Duodenal mucosa (tissue), 2 donors: ENCODE data around the gene LAMA5.

Experiments
- H3K27ac ChIP-seq: one replicate; pipeline ENCODE4 v1.7.0; 2013; ENCODE audit warnings: low read depth, low read length
- H3K27me3 ChIP-seq, 2 donors: one replicate each; pipeline ENCODE4 v1.7.0; 2013; ENCODE audit warnings: low read length in 2 of 2, control low read depth in 1 of 2; ENCODE audit not compliant: insufficient read depth in 2 of 2, control insufficient read depth in 1 of 2
- H3K36me3 ChIP-seq, 2 donors: one replicate each; pipeline ENCODE4 v1.7.0; 2013; ENCODE audit warnings: low read length in 2 of 2, control low read depth in 1 of 2; ENCODE audit not compliant: insufficient read depth in 2 of 2, control insufficient read depth in 1 of 2
- H3K4me1 ChIP-seq, 2 donors: one replicate each; pipeline ENCODE4 v1.7.0; 2013; ENCODE audit warnings: low read length in 2 of 2, control low read depth in 1 of 2; ENCODE audit not compliant: insufficient read depth in 2 of 2, control insufficient read depth in 1 of 2
- H3K4me3 ChIP-seq, 2 donors: one replicate each; pipeline ENCODE4 v1.7.0; 2013; ENCODE audit warnings: low read length in 2 of 2, low read depth in 1 of 2
- H3K9ac ChIP-seq, 2 donors: one replicate each; pipeline ENCODE4 v1.7.0; 2013; ENCODE audit warnings: low read length in 2 of 2, low read depth in 1 of 2
- H3K9me3 ChIP-seq, 2 donors: one replicate each; pipeline ENCODE4 v1.7.0; 2013; ENCODE audit warnings: low read length in 2 of 2, control low read depth in 1 of 2; ENCODE audit not compliant: control insufficient read depth in 1 of 2

The LAMA5 gene

DNA sequence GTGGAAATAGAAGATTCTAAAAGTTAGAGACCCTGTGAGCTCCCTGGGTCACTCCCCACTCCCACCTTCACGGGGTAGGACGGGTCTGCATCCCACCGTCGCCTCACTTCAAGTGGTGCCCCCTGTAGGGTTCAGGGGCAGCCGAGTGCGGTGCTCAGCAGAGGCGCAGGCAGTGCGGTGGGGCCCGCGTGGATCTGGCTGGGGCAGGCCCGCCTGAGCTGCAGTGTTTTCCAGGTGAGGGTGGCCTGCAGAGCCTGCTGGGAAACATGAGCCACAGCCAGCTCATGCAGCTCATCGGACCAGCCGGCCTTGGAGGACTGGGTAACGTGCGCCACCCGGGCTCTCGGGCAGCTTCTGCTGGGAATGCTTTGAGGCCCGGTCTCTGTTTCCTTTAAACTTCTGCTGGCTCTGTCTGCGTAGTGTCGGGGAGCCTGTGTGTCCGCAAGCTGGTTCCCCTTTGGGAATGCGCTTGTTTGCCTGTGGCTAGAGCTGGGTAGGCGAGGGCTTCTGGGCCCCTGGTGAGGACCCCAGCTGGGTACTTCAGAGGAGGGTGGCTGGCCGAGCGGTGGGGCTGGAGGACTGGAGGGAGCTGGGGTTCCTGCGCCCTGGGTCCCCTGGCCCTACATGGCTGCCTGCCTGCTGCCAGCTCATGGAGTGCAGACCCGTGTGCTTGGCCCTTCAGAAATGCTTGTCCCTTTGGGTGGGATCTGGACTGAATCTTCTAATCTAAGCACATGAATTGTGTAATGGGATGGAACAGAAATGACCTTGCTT lies 60.5 kb downstream of the LAMA5 start:
- Histone ChIP-seq H3K4me3 (no peak overlapping the region), H3K27ac (no peak overlapping the region), H3K9me3 (no peaks in the 10 kb centered on the region), H3K36me3 (peaks cover 37 to 47% of the 10 kb centered on the region in 2 donors), H3K27me3 (no peaks in the 10 kb centered on the region), H3K9ac (no peak overlapping the region), H3K4me1 (peaks cover 21 to 25% of the 10 kb centered on the region in 2 donors)

DNA sequence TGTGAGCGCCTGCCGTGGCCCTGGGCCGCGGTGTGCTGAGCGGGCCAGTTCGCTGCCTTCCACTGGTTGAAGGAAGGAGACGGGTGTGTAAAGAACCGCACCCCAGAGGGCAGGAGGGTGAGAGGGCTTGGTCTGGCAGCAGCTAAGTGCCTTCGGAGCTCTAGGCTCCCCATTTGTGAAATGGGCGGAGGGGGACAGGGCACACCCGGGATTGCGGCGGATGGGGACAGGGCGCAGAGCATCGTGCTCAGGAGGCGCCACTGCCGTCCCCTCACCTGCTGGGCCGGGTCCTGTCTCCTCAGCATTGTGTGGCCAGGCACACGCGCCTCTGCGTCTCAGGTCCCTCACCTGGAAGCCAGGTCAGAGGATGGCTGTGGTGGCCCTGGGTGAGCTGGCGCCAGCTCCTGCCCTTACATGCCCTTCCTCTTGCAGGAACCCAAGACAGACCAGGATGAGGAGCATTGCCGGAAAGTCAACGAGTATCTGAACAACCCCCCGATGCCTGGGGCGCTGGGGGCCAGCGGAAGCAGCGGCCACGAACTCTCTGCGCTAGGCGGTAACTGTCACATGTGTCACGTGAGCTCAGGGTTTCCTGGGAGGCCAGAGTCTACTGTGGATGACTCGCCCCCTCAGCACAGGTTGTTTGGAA lies 61.2 kb downstream of the LAMA5 start:
- H3K4me1 ChIP-seq = peaks cover 21 to 25% of the 10 kb centered on the region in 2 donors
- H3K9ac ChIP-seq = no peak overlapping the region
- H3K27ac ChIP-seq = no peak overlapping the region
- peaks cover 37 to 47% of the 10 kb centered on the region in 2 donors for H3K36me3 ChIP-seq
- no peaks in the 10 kb centered on the region for H3K9me3 ChIP-seq
- H3K4me3 ChIP-seq = no peak overlapping the region
- H3K27me3 ChIP-seq = no peaks in the 10 kb centered on the region

DNA sequence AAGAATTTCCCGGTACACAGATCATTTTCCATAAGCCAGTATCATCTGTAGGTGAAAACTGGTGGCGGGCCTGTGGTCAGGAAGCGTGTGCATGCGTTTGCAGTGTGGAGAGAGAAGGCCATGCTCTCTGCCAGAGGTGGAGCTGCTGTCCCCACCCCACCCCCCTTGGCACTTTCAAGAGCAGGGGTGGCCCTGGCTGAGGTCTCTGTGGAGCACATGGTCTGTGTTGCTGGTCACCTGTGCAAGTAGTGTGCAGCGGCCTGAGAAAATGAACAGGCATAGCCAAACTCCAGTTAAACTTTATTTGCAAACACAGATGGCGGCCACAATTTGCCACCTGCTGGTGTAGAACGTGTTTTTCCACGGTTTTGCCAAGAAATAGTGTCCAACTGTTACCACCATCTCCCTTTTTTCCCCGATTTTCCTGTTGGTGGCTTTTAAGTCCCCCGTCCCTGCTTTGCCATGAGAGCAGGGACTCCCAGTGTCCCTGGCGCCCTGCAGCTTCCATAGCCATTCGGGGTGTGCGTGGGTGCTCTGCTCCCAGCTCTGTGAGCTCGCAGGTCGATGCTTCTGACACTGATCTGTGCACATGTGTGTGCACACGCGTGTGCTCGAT lies 61.9 kb downstream of the LAMA5 start:
- Histone ChIP-seq H3K4me1 (peaks cover 21 to 25% of the 10 kb centered on the region in 2 donors), H3K4me3 (peak overlapping the region; percentile 81 to 91)

DNA sequence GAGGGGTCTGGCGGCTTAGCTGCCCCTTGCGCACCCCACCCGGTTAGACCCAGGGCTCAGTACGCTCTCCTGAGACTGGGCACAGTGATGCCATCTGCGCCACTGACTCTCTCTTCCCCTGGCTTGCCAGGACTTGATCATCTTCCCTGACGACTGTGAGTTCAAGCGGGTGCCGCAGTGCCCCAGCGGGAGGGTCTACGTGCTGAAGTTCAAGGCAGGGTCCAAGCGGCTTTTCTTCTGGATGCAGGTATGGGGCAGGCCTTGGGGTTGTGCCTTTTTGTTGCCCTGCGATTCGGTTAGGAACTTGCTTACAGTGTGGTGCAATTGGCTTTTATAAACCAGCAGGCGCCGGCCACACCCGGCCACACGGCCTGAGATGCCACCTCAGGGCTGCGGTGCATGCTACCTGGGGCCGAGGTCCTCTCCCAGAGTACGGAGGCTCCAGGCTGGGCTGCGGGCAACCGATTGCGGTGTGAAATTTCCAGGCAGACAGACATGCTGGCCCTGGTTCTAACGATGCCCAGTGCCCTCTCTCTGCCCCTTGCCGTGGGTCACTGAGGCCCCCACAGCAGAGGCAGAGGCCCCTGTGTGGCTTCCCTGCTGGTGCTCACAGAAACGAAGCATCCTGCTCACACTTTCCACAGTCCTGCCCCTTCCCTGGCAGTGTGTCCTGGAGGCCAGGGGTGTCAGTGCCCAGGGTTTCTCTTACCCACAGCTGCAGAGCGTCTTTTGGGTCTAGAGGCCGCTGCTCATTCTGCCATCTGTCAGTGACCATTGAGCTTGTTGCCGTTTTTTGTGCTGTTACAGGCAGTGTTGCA lies 62.6 kb downstream of the LAMA5 start:
- H3K36me3 ChIP-seq = peaks cover 37 to 47% of the 10 kb centered on the region in 2 donors

More for the DNA sequence above, 61.9 kb downstream of the LAMA5 start:
- no peaks in the 10 kb centered on the region for H3K9me3 ChIP-seq
- H3K27ac ChIP-seq = no peak overlapping the region
- H3K9ac ChIP-seq = peak overlapping the region in 1 of 2 donors; percentile 53
- no peaks in the 10 kb centered on the region for H3K27me3 ChIP-seq
- peaks cover 37 to 47% of the 10 kb centered on the region in 2 donors for H3K36me3 ChIP-seq

DNA sequence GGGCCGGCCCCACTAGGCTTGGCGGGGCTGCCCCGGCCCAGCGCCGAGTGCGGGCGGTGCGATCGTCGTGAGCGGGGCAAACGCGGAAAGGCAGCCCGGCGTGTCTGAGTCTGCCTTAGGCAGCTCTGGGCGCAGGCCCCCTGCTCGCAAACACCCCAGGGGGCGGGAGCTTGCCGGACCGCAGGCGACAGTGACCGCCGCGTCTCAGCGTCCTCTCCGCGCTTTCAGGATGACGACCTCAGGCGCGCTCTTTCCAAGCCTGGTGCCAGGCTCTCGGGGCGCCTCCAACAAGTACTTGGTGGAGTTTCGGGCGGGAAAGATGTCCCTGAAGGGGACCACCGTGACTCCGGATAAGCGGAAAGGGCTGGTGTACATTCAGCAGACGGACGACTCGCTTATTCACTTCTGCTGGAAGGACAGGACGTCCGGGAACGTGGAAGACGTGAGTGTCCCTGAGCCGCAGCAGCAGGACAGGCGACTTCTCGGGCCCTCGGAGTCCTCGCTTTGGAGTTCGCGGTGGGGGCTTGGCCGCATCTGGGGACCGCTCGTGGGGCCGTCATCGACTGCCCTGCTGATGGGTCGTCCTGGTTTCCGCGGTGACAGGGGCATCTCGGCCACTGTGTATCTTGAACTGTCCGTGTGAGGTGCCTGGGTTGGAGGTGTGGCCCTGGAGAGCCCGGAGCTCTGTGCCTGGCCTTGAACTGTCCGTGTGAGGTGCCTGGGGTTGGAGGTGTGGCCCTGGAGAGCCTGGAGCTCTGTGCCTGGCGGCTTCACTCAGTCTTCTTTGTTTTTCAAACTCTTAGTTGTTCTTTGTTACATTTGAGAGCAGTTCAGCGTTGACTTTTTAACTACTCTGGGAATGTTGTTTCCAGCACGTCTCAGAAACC lies 63.5 kb downstream of the LAMA5 start:
- Histone ChIP-seq H3K27me3 (no peaks in the 10 kb centered on the region), H3K9me3 (no peaks in the 10 kb centered on the region), H3K4me3 (peak overlapping the region; percentile 81 to 91), H3K9ac (peak overlapping the region; percentile 53 to 84), H3K27ac (no peak overlapping the region), H3K4me1 (peaks cover 21 to 25% of the 10 kb centered on the region in 2 donors), H3K36me3 (peaks cover 33 to 49% of the 10 kb centered on the region in 2 donors)

More for the DNA sequence above, 62.6 kb downstream of the LAMA5 start:
- Histone ChIP-seq H3K27me3 (no peaks in the 10 kb centered on the region), H3K9me3 (no peaks in the 10 kb centered on the region), H3K4me1 (peaks cover 21 to 25% of the 10 kb centered on the region in 2 donors), H3K27ac (no peak overlapping the region), H3K9ac (peak overlapping the region; percentile 53 to 84), H3K4me3 (peak overlapping the region; percentile 81 to 91)

DNA sequence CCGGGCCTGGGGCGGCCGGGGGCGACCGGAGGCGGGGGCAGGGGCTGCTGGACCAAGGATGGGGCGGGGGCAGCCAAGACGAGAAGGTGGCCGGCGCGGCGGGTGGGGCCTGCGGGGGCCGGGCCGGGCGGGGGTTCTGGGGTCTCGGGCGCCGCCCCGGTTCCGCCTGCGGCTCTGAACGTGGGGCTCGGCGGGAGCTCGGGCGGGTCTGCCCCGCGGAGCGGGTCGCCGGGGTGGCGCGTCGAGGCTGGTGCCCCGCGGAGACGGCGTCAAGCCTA lies 64.1 kb downstream of the LAMA5 start:
- Histone ChIP-seq H3K9me3 (no peaks in the 10 kb centered on the region), H3K4me3 (peak overlapping the region; percentile 81 to 91), H3K36me3 (peaks cover 27 to 44% of the 10 kb centered on the region in 2 donors), H3K27me3 (no peaks in the 10 kb centered on the region), H3K27ac (peak overlapping the region; percentile 56), H3K4me1 (peaks cover 21 to 25% of the 10 kb centered on the region in 2 donors), H3K9ac (peak overlapping the region; percentile 53 to 84)

DNA sequence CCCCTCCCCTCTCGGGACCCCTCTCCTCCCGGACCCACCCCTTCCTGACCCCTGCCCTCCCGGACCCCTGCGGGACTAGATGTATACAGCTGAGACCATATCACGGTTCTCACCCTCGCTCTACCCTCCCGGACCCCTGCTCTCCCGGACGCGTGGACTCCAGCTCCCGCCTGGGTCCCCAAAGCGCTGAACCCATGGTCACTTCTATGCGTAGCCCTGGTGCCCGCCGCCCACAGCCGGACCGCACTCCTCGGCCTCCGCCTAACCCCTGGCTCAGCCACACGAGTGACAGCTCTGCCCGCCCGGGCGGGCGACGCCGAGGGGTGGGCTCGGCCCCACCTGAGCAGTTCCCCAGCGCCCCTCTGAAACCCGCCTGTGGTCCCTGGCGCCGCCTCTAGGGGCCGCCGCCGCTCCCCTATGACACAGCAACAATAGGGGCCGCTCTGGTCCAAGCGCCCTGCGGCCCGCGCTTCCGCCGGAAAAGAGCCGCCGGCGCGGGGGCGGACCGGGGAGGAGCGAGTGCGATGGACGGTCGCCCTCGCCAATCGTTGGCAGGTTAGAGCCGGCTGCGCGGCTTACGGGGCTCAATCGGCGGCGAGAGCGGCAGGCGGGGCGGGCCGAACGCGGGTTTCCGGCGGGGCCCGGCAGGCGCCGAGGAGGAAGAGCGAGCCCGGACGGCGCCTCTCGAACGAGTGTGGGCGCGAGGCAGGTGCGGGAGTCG lies 64.6 kb downstream of the LAMA5 start, which contains the start of gene ADRM1:
TSS of gene ADRM1 (plus strand) at position 657 of the 721 bp plus-strand sequence. CDS start 572 bp downstream, outside the sequence.
- Histone ChIP-seq H3K9me3 (no peaks in the 10 kb centered on the region), H3K36me3 (peaks cover 22 to 39% of the 10 kb centered on the region in 2 donors), H3K4me1 (peaks cover 21 to 25% of the 10 kb centered on the region in 2 donors), H3K4me3 (peak within 1 kb of the TSS; percentile 81 to 91), H3K27me3 (no peaks in the 10 kb centered on the region), H3K27ac (peak within 1 kb of the TSS; percentile 97), H3K9ac (peak within 1 kb of the TSS; percentile 84 to 86)

DNA sequence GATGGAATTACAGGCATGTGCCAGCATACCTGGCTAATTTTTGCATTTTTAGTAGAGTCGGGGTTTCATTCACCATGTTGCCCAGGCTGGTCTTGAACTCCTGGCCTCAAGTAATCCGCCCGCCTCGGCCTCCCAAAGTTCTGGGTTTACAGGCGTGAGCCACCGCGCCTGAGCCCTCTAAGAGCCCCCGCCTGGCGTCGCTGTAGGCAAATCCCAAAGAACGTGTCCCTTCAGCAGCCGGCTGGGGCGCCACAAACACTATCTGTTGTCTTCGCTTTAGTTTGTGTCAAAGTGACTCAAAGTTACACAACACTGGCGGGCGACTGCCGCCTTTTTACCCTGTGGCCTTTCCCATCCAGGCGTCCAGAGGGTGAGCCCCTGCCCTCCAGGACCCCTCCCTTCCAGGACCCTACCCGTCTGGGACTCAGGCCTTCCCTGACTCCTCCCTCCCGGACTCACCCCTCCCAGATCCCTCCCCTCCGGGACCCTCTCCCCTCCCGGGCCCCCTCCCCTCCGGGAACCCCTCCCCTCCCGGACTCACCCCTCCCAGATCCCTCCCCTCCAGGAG lies 65.3 kb downstream of the LAMA5 start:
- peak overlapping the region; percentile 97 for H3K27ac ChIP-seq
- H3K4me3 ChIP-seq = peak overlapping the region; percentile 77
- peaks cover 21 to 25% of the 10 kb centered on the region in 2 donors for H3K4me1 ChIP-seq
- H3K36me3 ChIP-seq = peaks cover 19 to 33% of the 10 kb centered on the region in 2 donors
- H3K27me3 ChIP-seq = no peaks in the 10 kb centered on the region
- H3K9ac ChIP-seq = peak overlapping the region; percentile 82 to 86
- no peaks in the 10 kb centered on the region for H3K9me3 ChIP-seq
